Measurements from ENCODE around the gene MUS81.
"Not testable (repeated sequence)": the region's sequence is repeated elsewhere in the genome, so short reads cannot be mapped to it uniquely, and the experiment has no call there.

The MUS81 gene

DNA sequence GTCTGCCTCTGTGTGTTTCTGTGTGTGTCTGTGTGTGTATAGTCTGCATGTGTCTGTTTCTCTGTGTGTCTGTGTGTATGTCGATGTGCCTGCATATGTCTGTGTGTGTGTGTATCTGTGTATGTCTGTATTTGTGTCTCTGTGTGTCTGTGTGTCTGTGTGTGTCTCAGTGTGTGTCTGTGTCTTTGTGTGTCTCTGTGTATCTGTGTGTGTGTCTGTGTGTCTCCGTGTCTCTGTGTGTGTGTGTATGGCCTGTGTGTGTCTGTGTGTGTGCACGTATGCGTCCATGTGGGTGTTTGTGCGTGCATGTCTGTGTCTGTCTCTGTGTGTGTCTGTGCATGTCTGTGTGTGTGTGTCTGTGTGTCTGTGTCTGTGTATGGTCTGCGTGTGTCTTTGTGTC lies 26.0 kb upstream of the MUS81 start:
- DNase-seq (ENCODE audit: low spot score) (no peak), ATAC-seq (ENCODE audit: low read depth) (no peak)
- H3K36me3 ChIP-seq (ENCODE audit: low read depth): no peaks in the 10 kb centered on the region
- H3K27ac ChIP-seq (ENCODE audit: poor library complexity, severe bottlenecking): no peak overlapping the region
- no peaks in the 10 kb centered on the region for H3K9me3 ChIP-seq (ENCODE audit: severe bottlenecking)
- no peaks in the 10 kb centered on the region for H3K4me1 ChIP-seq (ENCODE audit: insufficient read depth, poor library complexity, severe bottlenecking)
- H3K27me3 ChIP-seq (ENCODE audit: insufficient read depth, poor library complexity, severe bottlenecking): no peaks in the 10 kb centered on the region
- H3K4me3 ChIP-seq (ENCODE audit: severe bottlenecking): peak overlapping the region; percentile 37
- TF ChIP-seq, protein P1, sequence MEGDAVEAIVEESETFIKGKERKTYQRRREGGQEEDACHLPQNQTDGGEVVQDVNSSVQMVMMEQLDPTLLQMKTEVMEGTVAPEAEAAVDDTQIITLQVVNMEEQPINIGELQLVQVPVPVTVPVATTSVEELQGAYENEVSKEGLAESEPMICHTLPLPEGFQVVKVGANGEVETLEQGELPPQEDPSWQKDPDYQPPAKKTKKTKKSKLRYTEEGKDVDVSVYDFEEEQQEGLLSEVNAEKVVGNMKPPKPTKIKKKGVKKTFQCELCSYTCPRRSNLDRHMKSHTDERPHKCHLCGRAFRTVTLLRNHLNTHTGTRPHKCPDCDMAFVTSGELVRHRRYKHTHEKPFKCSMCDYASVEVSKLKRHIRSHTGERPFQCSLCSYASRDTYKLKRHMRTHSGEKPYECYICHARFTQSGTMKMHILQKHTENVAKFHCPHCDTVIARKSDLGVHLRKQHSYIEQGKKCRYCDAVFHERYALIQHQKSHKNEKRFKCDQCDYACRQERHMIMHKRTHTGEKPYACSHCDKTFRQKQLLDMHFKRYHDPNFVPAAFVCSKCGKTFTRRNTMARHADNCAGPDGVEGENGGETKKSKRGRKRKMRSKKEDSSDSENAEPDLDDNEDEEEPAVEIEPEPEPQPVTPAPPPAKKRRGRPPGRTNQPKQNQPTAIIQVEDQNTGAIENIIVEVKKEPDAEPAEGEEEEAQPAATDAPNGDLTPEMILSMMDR (IDR thresholded peaks at IDR 0.05; ENCODE audit: poor library complexity, severe bottlenecking): no peak

GRCh38 chr11:65842144-65842543 lies 18.1 kb upstream of the MUS81 start:
- ATAC-seq (ENCODE audit: low read depth) (peak; percentile 23; the same call in 1 of the 3 replicates), DNase-seq (ENCODE audit: low spot score) (no peak)
- H3K36me3 ChIP-seq (ENCODE audit: low read depth): no peaks in the 10 kb centered on the region
- no peak overlapping the region for H3K4me3 ChIP-seq (ENCODE audit: severe bottlenecking)
- H3K27me3 ChIP-seq (ENCODE audit: insufficient read depth, poor library complexity, severe bottlenecking): no peaks in the 10 kb centered on the region
- no peak overlapping the region for H3K27ac ChIP-seq (ENCODE audit: poor library complexity, severe bottlenecking)
- H3K4me1 ChIP-seq (ENCODE audit: insufficient read depth, poor library complexity, severe bottlenecking): no peaks in the 10 kb centered on the region
- TF ChIP-seq, protein P1 (IDR thresholded peaks at IDR 0.05; ENCODE audit: poor library complexity, severe bottlenecking): no peak
- H3K9me3 ChIP-seq (ENCODE audit: severe bottlenecking): no peaks in the 10 kb centered on the region

GRCh38 chr11:65843811-65844210 lies 16.4 kb upstream of the MUS81 start:
- TF ChIP-seq, protein P1 (IDR thresholded peaks at IDR 0.05; ENCODE audit: poor library complexity, severe bottlenecking): no peak
- Histone ChIP-seq H3K36me3 (ENCODE audit: low read depth) (no peaks in the 10 kb centered on the region), H3K4me3 (ENCODE audit: severe bottlenecking) (no peak overlapping the region), H3K27ac (ENCODE audit: poor library complexity, severe bottlenecking) (no peak overlapping the region), H3K4me1 (ENCODE audit: insufficient read depth, poor library complexity, severe bottlenecking) (no peaks in the 10 kb centered on the region), H3K27me3 (ENCODE audit: insufficient read depth, poor library complexity, severe bottlenecking) (no peaks in the 10 kb centered on the region), H3K9me3 (ENCODE audit: severe bottlenecking) (no peaks in the 10 kb centered on the region)
- ATAC-seq (ENCODE audit: low read depth) (no peak), DNase-seq (ENCODE audit: low spot score) (no peak)

DNA sequence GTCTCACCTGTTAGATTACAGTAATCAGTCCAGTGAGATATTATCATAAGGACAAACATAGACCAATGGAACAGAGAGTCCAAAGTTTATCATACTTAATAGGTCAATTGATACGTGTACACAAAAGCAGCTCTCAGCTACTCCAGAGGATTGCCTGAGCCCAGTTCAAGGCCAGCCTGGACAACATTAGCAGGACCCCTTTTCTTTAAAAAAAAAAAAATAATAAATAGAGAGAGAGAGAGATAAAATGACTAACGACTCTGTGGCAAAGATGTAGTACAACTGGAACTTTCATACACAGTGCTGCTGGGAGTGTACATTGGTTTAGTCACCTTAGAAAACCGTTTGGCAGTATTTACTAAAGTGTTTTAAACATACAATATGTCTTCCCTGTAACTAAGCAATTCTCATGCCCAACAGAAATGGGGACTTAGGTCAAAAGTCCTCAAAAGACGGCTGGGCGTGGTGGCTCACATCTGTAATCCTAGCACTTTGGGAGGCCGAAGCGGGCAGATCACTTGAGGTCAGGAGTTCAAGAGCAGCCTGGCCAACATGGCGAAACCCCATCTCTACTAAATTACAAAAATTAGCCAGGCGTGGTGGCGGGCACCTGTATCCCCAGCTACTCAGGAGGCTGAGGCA lies 15.9 kb upstream of the MUS81 start:
- Histone ChIP-seq H3K4me3 (ENCODE audit: severe bottlenecking) (no peak overlapping the region), H3K4me1 (ENCODE audit: insufficient read depth, poor library complexity, severe bottlenecking) (no peaks in the 10 kb centered on the region), H3K27me3 (ENCODE audit: insufficient read depth, poor library complexity, severe bottlenecking) (no peaks in the 10 kb centered on the region), H3K9me3 (ENCODE audit: severe bottlenecking) (no peaks in the 10 kb centered on the region), H3K36me3 (ENCODE audit: low read depth) (no peaks in the 10 kb centered on the region), H3K27ac (ENCODE audit: poor library complexity, severe bottlenecking) (no peak overlapping the region)
- ATAC-seq (ENCODE audit: low read depth) (no peak), DNase-seq (ENCODE audit: low spot score) (no peak)
- TF ChIP-seq, protein P1 (IDR thresholded peaks at IDR 0.05; ENCODE audit: poor library complexity, severe bottlenecking): no peak

- TF ChIP-seq, protein P1 (IDR thresholded peaks at IDR 0.05; ENCODE audit: poor library complexity, severe bottlenecking): no peak
- ATAC-seq (ENCODE audit: low read depth) (no peak), DNase-seq (ENCODE audit: low spot score) (no peak)
- Histone ChIP-seq H3K9me3 (ENCODE audit: severe bottlenecking) (no peaks in the 10 kb centered on the region), H3K4me3 (ENCODE audit: severe bottlenecking) (no peak overlapping the region), H3K4me1 (ENCODE audit: insufficient read depth, poor library complexity, severe bottlenecking) (no peaks in the 10 kb centered on the region), H3K27me3 (ENCODE audit: insufficient read depth, poor library complexity, severe bottlenecking) (no peaks in the 10 kb centered on the region), H3K27ac (ENCODE audit: poor library complexity, severe bottlenecking) (no peak overlapping the region), H3K36me3 (ENCODE audit: low read depth) (peaks cover 4% of the 10 kb centered on the region; the same call in 1 of the 2 replicates)
Observed at GRCh38 chr11:65847746-65848145, 12.5 kb upstream of the MUS81 start.

- ATAC-seq (ENCODE audit: low read depth); H3K27me3 ChIP-seq (ENCODE audit: insufficient read depth, poor library complexity, severe bottlenecking); H3K9me3 ChIP-seq (ENCODE audit: severe bottlenecking); H3K4me3 ChIP-seq (ENCODE audit: severe bottlenecking); H3K27ac ChIP-seq (ENCODE audit: poor library complexity, severe bottlenecking); H3K4me1 ChIP-seq (ENCODE audit: insufficient read depth, poor library complexity, severe bottlenecking); DNase-seq (ENCODE audit: low spot score): not testable (repeated sequence)
- H3K36me3 ChIP-seq (ENCODE audit: low read depth): peaks cover 12% of the 10 kb centered on the region
Observed at GRCh38 chr11:65848693-65849092, 11.5 kb upstream of the MUS81 start.
